Fibroblast of pulmonary artery (primary cell): Measurements from ENCODE around the gene C10orf62.
"Not testable (repeated sequence)": the region's sequence is repeated elsewhere in the genome, so short reads cannot be mapped to it uniquely, and the experiment has no call there.

Experiments used
- DNase-seq: peaks from one replicate; pipeline ENCODE4 v3.0.0-alpha.2; 2010; ENCODE audit warnings: low read depth
- H3K4me3 ChIP-seq: replicated peaks from 2 replicates; pipeline ENCODE4 v1.5.1; 2011; ENCODE audit warnings: low read depth, mild to moderate bottlenecking, control low read depth, low read length, moderate library complexity
- CTCF ChIP-seq: IDR thresholded peaks from 2 replicates; pipeline ENCODE4 v1.5.1; 2011; ENCODE audit warnings: mild to moderate bottlenecking, control low read depth, low read length, inconsistent platforms; ENCODE audit errors: missing control alignments

C10orf62 gene

DNA sequence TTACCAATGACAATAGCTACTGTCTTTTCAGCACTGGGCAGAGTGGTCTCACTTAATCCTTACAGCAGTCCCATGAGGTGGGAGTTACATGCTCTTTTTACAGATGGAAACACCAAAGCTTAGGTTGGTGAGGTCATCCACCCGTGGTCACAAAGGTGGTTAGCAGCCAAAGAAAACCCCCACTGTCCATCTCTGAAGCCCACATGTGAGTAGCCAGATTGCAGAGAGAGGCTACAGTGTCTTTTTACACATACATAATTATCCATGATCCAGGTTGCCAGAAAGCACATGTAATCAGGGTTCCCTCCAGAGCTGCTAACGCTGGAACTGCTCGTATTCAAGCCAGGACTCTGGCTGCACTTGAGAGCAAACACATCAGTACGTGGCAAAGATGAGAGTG lies 41.6 kb upstream of the C10orf62 start:
- TF ChIP-seq CTCF, result no peak
- H3K4me3 ChIP-seq, result no peak overlapping the region
- DNase-seq, result no peak

DNA sequence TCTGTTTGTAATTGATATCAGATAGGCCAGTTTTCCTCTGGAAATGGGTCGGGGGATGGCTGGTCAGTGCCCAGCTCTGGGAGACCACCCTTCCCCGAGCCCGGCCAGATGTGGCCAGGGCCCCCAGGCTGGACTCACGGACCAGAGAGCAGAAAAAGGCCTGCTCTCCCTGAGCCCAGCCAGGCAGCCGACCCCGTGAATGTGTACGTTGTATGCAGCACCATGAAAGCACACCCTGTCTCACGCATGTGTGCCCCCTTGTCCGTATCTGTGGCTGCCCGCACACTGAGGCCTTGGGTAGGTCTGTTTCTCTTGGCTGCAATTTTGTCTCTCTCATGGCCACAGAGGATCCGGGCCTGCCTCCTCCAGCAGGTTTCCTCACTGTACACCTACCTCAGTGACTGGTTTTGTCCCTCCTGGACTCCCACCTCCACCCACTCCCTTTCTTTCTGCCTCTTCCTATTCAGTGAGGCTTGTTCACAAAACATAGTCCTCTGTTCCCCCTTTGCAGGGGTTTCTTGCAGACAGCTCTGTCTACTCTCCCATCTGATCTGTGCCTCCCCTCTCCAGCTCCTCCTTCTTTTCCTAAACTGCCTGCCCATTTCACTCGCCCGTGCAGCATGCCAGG lies 40.6 kb upstream of the C10orf62 start:
- TF ChIP-seq CTCF, result no peak
- H3K4me3 ChIP-seq, result no peak overlapping the region
- no peak for DNase-seq

- TF ChIP-seq CTCF, result no peak
- peak; percentile 14 for DNase-seq
- H3K4me3 ChIP-seq, result no peak overlapping the region
These were observed 39.8 kb upstream of the C10orf62 start for GRCh38 chr10:97549587-97550322.

DNA sequence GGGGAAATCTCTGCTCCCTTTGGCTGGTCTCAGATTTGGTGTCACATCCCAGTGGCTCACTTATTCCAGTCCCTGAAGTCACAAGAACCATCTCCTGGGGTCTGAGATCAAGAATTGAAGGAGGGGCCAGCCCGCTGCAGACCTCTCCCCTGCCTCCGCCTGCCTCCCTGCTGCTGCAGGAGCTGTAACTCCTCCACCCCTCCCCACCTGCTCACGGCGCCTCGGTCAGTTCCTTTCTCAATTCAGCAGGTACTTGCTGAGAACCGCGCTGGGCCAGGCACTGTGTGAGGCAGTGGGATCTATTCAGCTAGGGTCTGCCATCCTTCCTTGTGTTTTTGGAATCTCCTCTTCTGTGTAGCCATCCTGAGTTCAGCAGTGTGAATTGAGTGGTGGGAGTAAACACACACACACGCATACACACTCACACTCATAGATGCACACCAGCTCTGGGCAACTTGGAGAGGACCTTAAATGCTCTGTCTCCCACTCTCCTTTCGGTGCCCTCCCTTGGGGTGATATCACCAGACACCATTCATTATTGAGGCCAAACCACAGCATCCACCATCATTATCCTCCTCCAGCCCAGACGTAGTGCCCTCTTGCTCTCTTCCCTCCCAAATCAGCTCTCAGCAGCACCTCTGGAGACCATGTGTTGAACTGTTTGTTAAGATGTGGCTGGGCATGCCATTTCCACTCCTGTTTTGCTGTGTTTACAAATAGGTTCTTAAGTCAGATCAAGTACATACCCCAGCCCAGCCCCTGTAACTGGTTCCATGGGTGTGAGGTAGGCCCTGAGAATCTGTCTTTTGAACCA lies 39.0 kb upstream of the C10orf62 start:
- H3K4me3 ChIP-seq, result no peak overlapping the region
- no peak for DNase-seq
- TF ChIP-seq CTCF, result no peak

GRCh38 chr10:97551271-97551670 lies 38.2 kb upstream of the C10orf62 start:
- H3K4me3 ChIP-seq, result no peak overlapping the region
- DNase-seq, result no peak
- no peak for TF ChIP-seq CTCF

GRCh38 chr10:97553575-97554031 lies 35.9 kb upstream of the C10orf62 start:
- no peak overlapping the region for H3K4me3 ChIP-seq
- peak; percentile 97 for TF ChIP-seq CTCF
- DNase-seq, result peak; percentile 75

DNA sequence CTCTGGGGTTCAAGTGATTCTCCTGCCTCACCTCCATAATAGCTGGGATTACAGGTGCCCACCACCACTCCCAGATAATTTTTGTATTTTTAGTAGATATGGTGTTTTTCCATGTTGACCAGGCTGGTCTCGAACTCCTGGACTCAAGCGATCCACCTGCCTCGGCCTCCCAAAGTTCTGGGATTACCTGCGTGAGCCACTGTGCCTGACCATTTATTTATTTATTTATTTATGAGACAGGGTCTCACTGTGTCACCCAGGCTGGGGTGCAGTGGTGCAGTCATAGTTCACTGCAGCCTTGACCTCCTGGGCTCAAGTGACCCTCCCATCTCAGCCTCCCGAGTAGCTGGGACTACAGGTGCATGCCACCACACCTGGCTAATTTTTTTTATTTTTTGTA lies 35.2 kb upstream of the C10orf62 start:
- H3K4me3 ChIP-seq, DNase-seq: not testable (repeated sequence)

DNA sequence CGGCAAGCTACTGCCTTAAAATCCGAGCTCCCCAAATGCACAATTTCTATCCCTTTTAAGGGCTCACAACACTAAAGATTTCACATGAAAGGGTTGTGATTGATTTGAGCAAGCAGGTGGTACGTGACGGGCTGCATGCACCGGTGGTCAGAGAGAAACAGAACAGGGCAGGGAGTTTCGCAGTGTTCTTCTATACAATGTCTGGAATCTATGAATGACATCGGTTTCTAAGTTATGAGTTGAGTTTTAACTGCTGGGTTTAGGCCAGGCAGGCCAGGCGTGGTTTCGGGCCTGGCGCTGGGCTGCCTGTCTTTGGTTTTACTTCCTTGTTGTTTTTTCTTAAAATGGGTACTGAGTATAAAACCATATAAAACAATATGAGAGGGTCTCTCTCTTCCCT lies 34.0 kb upstream of the C10orf62 start:
- H3K4me3 ChIP-seq, DNase-seq: not testable (repeated sequence)

GRCh38 chr10:97560731-97561381 lies 28.7 kb upstream of the C10orf62 start:
- DNase-seq, H3K4me3 ChIP-seq: not testable (repeated sequence)

- not testable (repeated sequence) for H3K4me3 ChIP-seq, DNase-seq
These were observed 28.0 kb upstream of the C10orf62 start for GRCh38 chr10:97561386-97562077.
